Fibroblast of villous mesenchyme (primary cell): ENCODE measurements around the gene POLR2B. TPM values are rescaled to one million over a fixed set of nuclear protein-coding genes. Genes with fewer than 3 reads are reported as not detected.

Source experiments
- DNase-seq: peaks from one replicate; pipeline ENCODE4 v3.0.0-alpha.2; 2010; ENCODE audit warnings: low read depth
- H3K4me3 ChIP-seq: 2 replicates; pipeline ENCODE4 v1.5.1; 2011; ENCODE audit warnings: low read depth, mild to moderate bottlenecking, low read length
- CTCF ChIP-seq: IDR thresholded peaks from 2 replicates; pipeline ENCODE4 v1.5.1; 2012; ENCODE audit warnings: low read depth, mild to moderate bottlenecking, low read length; ENCODE audit not compliant: insufficient read depth
- total RNA-seq: library from RNA; depleted of rRNA; stranded (reverse); fragments of >200 nt; gene quantifications from 2 replicates; pipeline ENCODE4 v1.2.3, GENCODE V29; 2012

POLR2B gene
- total RNA-seq, 1 donor: 136 TPM

DNA sequence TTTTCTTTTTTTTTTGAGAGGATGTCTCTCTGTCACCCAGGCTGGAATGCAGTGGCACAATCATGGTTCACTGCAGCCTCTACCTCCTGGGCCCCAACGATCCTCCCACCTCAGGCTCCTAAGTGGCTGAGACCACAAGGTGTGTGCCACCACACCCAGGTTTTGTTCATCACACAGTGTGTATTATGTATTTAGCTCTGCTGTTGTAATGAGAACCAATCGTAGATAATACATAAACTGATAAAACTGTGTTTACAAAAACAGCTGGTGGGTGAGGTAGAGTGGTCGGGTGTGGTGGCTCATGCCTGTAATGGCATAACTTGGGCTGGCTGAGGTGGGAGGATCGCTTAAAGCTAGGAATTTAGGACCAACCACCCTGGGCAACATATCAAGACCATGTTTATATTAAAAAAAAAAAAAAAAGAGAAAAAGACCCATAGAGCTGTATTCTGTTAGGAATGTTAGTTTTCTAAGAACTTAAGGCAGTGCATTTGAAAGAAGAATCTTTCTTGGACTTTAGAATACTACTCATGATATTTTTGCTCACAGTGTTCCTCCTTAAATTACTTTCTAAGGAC, 34.9 kb downstream of the POLR2B start:
- DNase-seq: no peak
- H3K4me3 ChIP-seq: no peak overlapping the region
- no peak for TF ChIP-seq CTCF

- H3K4me3 ChIP-seq: no peak overlapping the region
- DNase-seq: no peak
- peak; percentile 16 for TF ChIP-seq CTCF
Measured at GRCh38 chr4:57018980-57019379, 40.3 kb downstream of the POLR2B start.

DNA sequence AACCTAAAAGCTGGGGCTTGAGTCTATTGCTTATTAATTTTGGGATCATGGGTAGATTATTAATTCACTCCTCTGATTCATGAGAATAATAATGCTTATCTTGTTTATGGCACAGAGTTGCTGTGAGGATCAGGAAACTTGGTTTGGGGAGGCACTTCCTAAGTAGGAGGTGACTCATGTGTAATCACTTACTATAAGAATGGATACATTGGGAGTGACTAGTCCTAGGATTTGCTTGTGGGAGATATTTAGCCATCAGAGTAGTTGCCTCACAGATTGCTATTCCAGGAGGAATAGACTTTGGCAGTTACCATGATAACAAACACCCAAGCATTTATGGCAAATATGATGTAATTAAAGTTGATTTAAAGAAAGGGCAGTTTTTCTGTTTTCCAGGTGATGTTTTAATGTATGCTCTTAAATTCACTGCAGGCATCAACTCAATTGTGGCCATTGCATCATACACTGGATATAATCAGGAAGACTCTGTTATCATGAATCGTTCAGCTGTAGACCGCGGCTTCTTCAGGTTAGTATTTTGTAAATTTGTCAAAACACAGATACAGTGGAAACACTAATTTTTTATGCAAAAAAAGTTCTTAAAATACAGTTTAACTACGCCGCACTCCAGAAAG, 41.9 kb downstream of the POLR2B start:
- no peak overlapping the region for H3K4me3 ChIP-seq
- no peak for TF ChIP-seq CTCF
- peak; percentile 90 for DNase-seq

GRCh38 chr4:57023104-57023503, 44.4 kb downstream of the POLR2B start:
- no peak overlapping the region for H3K4me3 ChIP-seq
- no peak for TF ChIP-seq CTCF
- peak; percentile 94 for DNase-seq

- TF ChIP-seq CTCF: no peak
- no peak overlapping the region for H3K4me3 ChIP-seq
- DNase-seq: no peak
Measured at GRCh38 chr4:57034520-57034919, 55.8 kb downstream of the POLR2B start.

DNA sequence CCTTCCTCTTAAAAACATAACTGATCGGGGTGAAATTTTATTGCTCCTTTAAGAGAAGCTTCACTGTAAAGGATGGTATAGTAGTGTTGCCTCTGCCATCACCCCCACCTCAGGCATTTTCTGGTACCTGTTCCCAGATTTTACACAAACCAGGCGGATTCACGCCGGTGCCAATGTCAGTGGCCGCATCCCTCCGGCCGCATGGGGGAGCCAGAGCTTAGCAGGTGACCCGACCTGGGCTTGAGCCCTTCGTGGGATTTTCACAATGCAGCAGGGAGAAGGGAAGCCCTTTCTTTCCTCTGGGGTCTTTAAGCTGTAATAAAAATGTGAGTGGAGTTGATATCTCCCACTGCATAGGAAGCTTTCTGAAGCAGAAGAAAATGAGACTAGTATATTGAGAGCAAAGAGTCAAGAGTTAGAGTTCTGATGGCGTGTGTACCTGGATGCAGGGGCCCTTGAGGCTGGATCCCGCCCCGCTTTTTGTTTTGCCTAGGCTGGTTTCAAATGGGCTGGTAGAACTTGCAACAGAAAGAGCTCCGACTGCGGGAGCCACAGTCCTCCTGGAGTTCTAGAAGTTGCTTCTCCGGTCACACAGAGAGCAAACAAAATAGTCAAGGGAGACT, 59.4 kb downstream of the POLR2B start:
- no peak overlapping the region for H3K4me3 ChIP-seq
- DNase-seq: peak; percentile 63
- peak; percentile 94 for TF ChIP-seq CTCF
